Loucy (cell line): ENCODE results near the gene KNDC1.

Experiments
- H2AFZ ChIP-seq: fragments of 200-600 bp; sonication (generic); 2 replicates; pipeline ENCODE4 v1.6.0; 2016; ENCODE audit warnings: antibody characterized with exemption, mild to moderate bottlenecking, low read length, moderate library complexity
- H3F3A ChIP-seq: fragments of 200-600 bp; 2 replicates; pipeline ENCODE4 v1.6.0; 2016; ENCODE audit warnings: antibody characterized with exemption, low read depth, mild to moderate bottlenecking
- H3K27me3 ChIP-seq: fragments of 200-600 bp; sonication (generic); 2 replicates; pipeline ENCODE4 v1.6.1; 2014; ENCODE audit warnings: low read length, mild to moderate bottlenecking; ENCODE audit not compliant: insufficient read depth, poor library complexity, severe bottlenecking
- H3K36me3 ChIP-seq: fragments of 200-600 bp; sonication (generic); 2 replicates; pipeline ENCODE4 v1.6.1; 2016; ENCODE audit warnings: low read length; ENCODE audit not compliant: insufficient read depth
- H3K4me1 ChIP-seq: fragments of 200-600 bp; sonication (generic); 2 replicates; pipeline ENCODE4 v1.5.1; 2014; ENCODE audit warnings: low read length, mild to moderate bottlenecking; ENCODE audit not compliant: insufficient read depth, poor library complexity, severe bottlenecking
- H3K4me2 ChIP-seq: fragments of 200-600 bp; sonication (generic); 2 replicates; pipeline ENCODE4 v1.6.0; 2014; ENCODE audit warnings: antibody characterized with exemption, low read length, low read depth, mild to moderate bottlenecking; ENCODE audit not compliant: poor library complexity, severe bottlenecking
- H3K4me3 ChIP-seq: fragments of 200-600 bp; sonication (generic); 2 replicates; pipeline ENCODE4 v1.5.1; 2014; ENCODE audit warnings: low read length, mild to moderate bottlenecking, mixed read lengths; ENCODE audit not compliant: poor library complexity, severe bottlenecking
- H3K79me2 ChIP-seq: fragments of 200-600 bp; sonication (generic); 2 replicates; pipeline ENCODE4 v1.6.1; 2014; ENCODE audit warnings: low read length; ENCODE audit not compliant: insufficient read depth
- H3K9ac ChIP-seq: fragments of 200-600 bp; sonication (generic); 2 replicates; pipeline ENCODE4 v1.6.0; 2014; ENCODE audit warnings: mild to moderate bottlenecking, low read depth, low read length, moderate library complexity; ENCODE audit not compliant: poor library complexity, severe bottlenecking
- H3K9me2 ChIP-seq: fragments of 200-600 bp; sonication (generic); replicated peaks from 2 replicates; pipeline ENCODE4 v1.6.1; 2016; ENCODE audit warnings: low read depth, low read length, mixed read lengths
- H3K9me3 ChIP-seq: fragments of 200-600 bp; sonication (generic); 2 replicates; pipeline ENCODE4 v1.6.1; 2014; ENCODE audit warnings: mild to moderate bottlenecking, antibody characterized with exemption, low read length, low read depth; ENCODE audit not compliant: insufficient read depth
- H4K20me1 ChIP-seq: fragments of 200-600 bp; sonication (generic); 2 replicates; pipeline ENCODE4 v1.6.0; 2014; ENCODE audit warnings: antibody characterized with exemption, low read length, mild to moderate bottlenecking; ENCODE audit not compliant: insufficient read depth, poor library complexity, severe bottlenecking
- CTCF ChIP-seq: fragments of 200-600 bp; sonication (generic); conservative IDR thresholded peaks from 2 replicates; pipeline ENCODE4 v1.5.1; 2014; ENCODE audit warnings: mild to moderate bottlenecking, antibody characterized with exemption, low read length
- EZH2phosphoT487 ChIP-seq: fragments of 200-600 bp; IDR thresholded peaks from 2 replicates; pipeline ENCODE4 v1.6.1; 2018; ENCODE audit warnings: antibody characterized with exemption, mild to moderate bottlenecking, moderate library complexity, borderline replicate concordance

The KNDC1 gene

GRCh38 chr10:133141958-133142340 is 18.1 kb upstream of the KNDC1 start:
- H4K20me1 ChIP-seq, result no peaks in the 10 kb centered on the region
- H3K9me2 ChIP-seq, result no peaks in the 10 kb centered on the region
- no peak overlapping the region for H3K4me3 ChIP-seq
- TF ChIP-seq CTCF (no peak), EZH2phosphoT487 (no peak)
- H3K9ac ChIP-seq, result no peak overlapping the region
- no peaks in the 10 kb centered on the region for H3K36me3 ChIP-seq
- no peaks in the 10 kb centered on the region for H3K4me1 ChIP-seq
- peaks cover 6% of the 10 kb centered on the region; the same call in 1 of the 2 replicates for H3K9me3 ChIP-seq
- H2AFZ ChIP-seq, result no peak overlapping the region
- no peaks in the 10 kb centered on the region for H3K27me3 ChIP-seq
- no peaks in the 10 kb centered on the region for H3K79me2 ChIP-seq
- H3K4me2 ChIP-seq, result no peak overlapping the region
- no peaks in the 10 kb centered on the region for H3F3A ChIP-seq

GRCh38 chr10:133142523-133143199 is 17.4 kb upstream of the KNDC1 start:
- Histone ChIP-seq H3K9ac (no peak overlapping the region), H3F3A (no peaks in the 10 kb centered on the region), H3K36me3 (no peaks in the 10 kb centered on the region), H2AFZ (no peak overlapping the region), H3K4me2 (no peak overlapping the region), H3K79me2 (no peaks in the 10 kb centered on the region), H3K27me3 (no peaks in the 10 kb centered on the region), H4K20me1 (no peaks in the 10 kb centered on the region), H3K4me1 (no peaks in the 10 kb centered on the region), H3K9me2 (no peaks in the 10 kb centered on the region), H3K4me3 (no peak overlapping the region), H3K9me3 (peaks cover 6% of the 10 kb centered on the region; the same call in 1 of the 2 replicates)
- no peak for TF ChIP-seq EZH2phosphoT487

- Histone ChIP-seq H3K4me2 (no peak overlapping the region), H2AFZ (no peak overlapping the region), H3K4me1 (no peaks in the 10 kb centered on the region), H3K36me3 (no peaks in the 10 kb centered on the region), H3K9ac (no peak overlapping the region), H3K9me3 (peaks cover 6% of the 10 kb centered on the region; the same call in 1 of the 2 replicates), H3K9me2 (no peaks in the 10 kb centered on the region), H3K4me3 (no peak overlapping the region), H3K27me3 (no peaks in the 10 kb centered on the region), H3K79me2 (no peaks in the 10 kb centered on the region), H4K20me1 (no peaks in the 10 kb centered on the region), H3F3A (no peaks in the 10 kb centered on the region)
- TF ChIP-seq CTCF (no peak), EZH2phosphoT487 (no peak)
Observed at GRCh38 chr10:133143200-133143533, 16.9 kb upstream of the KNDC1 start.

GRCh38 chr10:133143546-133143945 is 16.5 kb upstream of the KNDC1 start:
- no peaks in the 10 kb centered on the region for H3K79me2 ChIP-seq
- H3K27me3 ChIP-seq, result no peaks in the 10 kb centered on the region
- H3K4me1 ChIP-seq, result no peaks in the 10 kb centered on the region
- no peak overlapping the region for H3K4me3 ChIP-seq
- peaks cover 6% of the 10 kb centered on the region; the same call in 1 of the 2 replicates for H3K9me3 ChIP-seq
- H3K9me2 ChIP-seq, result no peaks in the 10 kb centered on the region
- H4K20me1 ChIP-seq, result no peaks in the 10 kb centered on the region
- H3K36me3 ChIP-seq, result no peaks in the 10 kb centered on the region
- H3K4me2 ChIP-seq, result no peak overlapping the region
- no peak overlapping the region for H2AFZ ChIP-seq
- TF ChIP-seq CTCF, result no peak
- no peak for TF ChIP-seq EZH2phosphoT487
- no peaks in the 10 kb centered on the region for H3F3A ChIP-seq
- no peak overlapping the region for H3K9ac ChIP-seq
